ENCODE results near the gene MPZL2. TPM values are rescaled to one million over a fixed set of nuclear protein-coding genes. Genes with fewer than 3 reads are reported as not detected.

MPZL2 gene
- total RNA-seq, 4 donors from 2014 or later, result 1.2 to 7.9 (median 3.4) TPM

DNA sequence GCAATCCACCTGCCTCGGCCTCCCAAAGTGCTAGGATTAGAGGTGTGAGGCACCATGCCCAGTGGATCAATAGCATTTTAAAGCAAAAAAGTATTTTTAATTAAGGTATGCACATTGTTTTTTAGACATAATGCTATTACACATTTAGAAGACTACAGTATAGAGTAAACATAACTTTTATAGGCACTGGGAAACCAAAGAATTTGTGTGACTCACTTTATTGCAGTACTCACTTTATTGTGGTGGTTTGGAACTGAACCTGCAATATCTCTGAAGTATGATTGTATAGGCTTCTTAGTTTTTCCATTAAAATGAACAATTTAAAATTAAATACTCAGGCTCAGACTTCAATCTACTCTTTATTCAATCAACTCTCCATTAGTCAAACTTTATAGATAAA lies 22.9 kb upstream of the MPZL2 start:
- ATAC-seq (no peak), DNase-seq (no peak)
- no peaks in the 10 kb centered on the region for H3K4me1 ChIP-seq
- TF ChIP-seq, protein P1, sequence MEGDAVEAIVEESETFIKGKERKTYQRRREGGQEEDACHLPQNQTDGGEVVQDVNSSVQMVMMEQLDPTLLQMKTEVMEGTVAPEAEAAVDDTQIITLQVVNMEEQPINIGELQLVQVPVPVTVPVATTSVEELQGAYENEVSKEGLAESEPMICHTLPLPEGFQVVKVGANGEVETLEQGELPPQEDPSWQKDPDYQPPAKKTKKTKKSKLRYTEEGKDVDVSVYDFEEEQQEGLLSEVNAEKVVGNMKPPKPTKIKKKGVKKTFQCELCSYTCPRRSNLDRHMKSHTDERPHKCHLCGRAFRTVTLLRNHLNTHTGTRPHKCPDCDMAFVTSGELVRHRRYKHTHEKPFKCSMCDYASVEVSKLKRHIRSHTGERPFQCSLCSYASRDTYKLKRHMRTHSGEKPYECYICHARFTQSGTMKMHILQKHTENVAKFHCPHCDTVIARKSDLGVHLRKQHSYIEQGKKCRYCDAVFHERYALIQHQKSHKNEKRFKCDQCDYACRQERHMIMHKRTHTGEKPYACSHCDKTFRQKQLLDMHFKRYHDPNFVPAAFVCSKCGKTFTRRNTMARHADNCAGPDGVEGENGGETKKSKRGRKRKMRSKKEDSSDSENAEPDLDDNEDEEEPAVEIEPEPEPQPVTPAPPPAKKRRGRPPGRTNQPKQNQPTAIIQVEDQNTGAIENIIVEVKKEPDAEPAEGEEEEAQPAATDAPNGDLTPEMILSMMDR (IDR thresholded peaks at IDR 0.05 in 4 of 5, conservative IDR thresholded peaks at IDR 0.05 in 1 of 5), result no peak
- no peak for TF ChIP-seq POLR2A (IDR thresholded peaks at IDR 0.05)
- in situ Hi-C loops (cut with MboI; ENCODE audit: low sequenced_read_pairs in 4 of 4), result no loop called here
- H3K27ac ChIP-seq, result no peak overlapping the region
- H3K36me3 ChIP-seq, result no peaks in the 10 kb centered on the region
- no peaks in the 10 kb centered on the region for H3K27me3 ChIP-seq
- no peak overlapping the region for H3K4me3 ChIP-seq
- H3K9me3 ChIP-seq, result no peaks in the 10 kb centered on the region
- intact Hi-C loops (cut with DNase I; ENCODE audit: low total_unique reads), result no loop called here

DNA sequence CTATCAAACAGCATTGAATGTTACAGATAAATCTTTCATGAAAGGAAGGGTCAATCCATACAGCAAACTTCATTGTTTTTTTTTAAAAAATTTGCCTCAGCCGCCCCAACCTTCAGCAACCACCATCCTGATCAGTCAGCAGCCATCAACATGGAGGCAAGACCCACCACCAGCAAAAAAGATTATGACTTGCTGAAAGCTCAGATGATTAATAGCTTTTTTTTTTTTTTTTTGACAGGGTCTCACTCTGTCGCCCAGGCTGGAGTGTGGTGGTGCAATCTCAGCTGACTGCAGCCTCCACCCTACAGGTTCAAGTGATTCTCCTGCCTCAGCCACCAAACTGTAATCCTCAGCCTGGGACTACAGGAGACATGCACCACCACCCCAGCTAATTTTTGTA lies 22.4 kb upstream of the MPZL2 start:
- Histone ChIP-seq H3K27ac (no peak overlapping the region), H3K4me3 (no peak overlapping the region), H3K27me3 (no peaks in the 10 kb centered on the region), H3K4me1 (no peaks in the 10 kb centered on the region), H3K36me3 (no peaks in the 10 kb centered on the region), H3K9me3 (no peaks in the 10 kb centered on the region)
- intact Hi-C loops (cut with DNase I; ENCODE audit: low total_unique reads), result no loop called here
- no peak for TF ChIP-seq POLR2A (IDR thresholded peaks at IDR 0.05)
- TF ChIP-seq, protein P1 (IDR thresholded peaks at IDR 0.05 in 4 of 5, conservative IDR thresholded peaks at IDR 0.05 in 1 of 5), result no peak
- ATAC-seq (no peak), DNase-seq (no peak)
- in situ Hi-C loops (cut with MboI; ENCODE audit: low sequenced_read_pairs in 4 of 4), result no loop called here

DNA sequence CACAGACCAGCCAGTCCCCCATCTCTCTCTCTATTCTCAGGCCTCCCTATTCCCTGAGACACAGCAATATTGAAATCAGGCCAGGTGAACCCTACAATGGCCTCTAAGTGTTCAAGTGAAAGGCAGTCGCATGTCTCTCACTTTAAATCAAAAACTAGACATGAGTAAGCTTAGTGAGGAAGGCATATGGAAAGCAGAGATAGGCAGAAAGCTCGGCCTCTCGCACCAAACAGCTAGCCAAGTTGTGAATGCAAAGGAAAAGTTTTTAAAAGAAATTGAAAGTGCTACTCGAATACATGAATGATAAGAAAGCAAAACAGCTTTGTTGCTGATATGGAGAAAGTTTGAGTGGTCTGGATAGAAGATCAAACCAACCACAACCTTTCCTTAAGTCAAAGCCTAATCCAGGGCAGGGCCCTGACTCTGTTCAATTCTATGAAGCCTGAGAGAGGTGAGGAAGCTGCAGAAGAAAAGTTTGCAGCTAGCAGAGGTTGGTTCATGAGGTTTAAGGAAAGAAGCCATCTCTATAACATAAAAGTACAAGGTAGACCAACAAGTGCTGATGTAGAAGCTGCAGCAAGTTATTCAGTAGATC lies 19.8 kb upstream of the MPZL2 start:
- Histone ChIP-seq H3K36me3 (no peaks in the 10 kb centered on the region), H3K4me1 (no peaks in the 10 kb centered on the region), H3K4me3 (no peak overlapping the region), H3K9me3 (no peaks in the 10 kb centered on the region), H3K27ac (no peak overlapping the region), H3K27me3 (peaks cover 0 to 3% (median 0%) of the 10 kb centered on the region in 3 donors)
- DNase-seq (no peak), ATAC-seq (no peak)
- in situ Hi-C loops (cut with MboI; ENCODE audit: low sequenced_read_pairs in 4 of 4), result no loop called here
- intact Hi-C loops (cut with DNase I; ENCODE audit: low total_unique reads), result no loop called here
- no peak for TF ChIP-seq POLR2A (IDR thresholded peaks at IDR 0.05)
- TF ChIP-seq, protein P1 (IDR thresholded peaks at IDR 0.05 in 4 of 5, conservative IDR thresholded peaks at IDR 0.05 in 1 of 5), result no peak

DNA sequence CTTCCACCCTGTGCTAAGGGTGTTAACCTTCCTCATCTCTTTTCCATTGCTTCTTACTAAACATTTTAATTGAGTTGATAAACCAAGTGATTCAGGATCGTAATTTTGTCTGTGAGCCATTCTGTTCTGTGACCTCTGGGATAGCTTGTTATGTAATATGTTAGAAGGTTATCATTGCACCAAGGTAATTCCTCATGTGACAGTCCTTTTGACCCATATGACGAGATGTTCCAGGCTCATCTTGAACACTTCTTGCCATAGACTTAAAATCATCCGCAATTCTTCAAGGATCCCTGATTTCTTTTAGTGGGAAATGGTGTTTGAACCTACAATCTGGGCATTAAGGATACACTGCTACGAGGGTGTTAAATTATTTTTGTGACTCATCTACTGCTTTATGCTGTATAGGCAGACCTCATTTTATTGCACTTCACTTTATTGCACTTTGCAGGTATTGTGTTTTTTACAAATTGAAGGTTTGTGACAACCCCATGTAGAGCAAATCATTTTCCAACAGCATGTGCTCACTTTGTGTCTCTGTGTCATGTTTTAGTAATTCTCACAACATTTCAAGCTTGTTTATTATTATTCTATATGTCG lies 19.0 kb upstream of the MPZL2 start:
- peaks cover 0 to 4% (median 0%) of the 10 kb centered on the region in 3 donors for H3K27me3 ChIP-seq
- H3K27ac ChIP-seq, result no peak overlapping the region
- intact Hi-C loops (cut with DNase I; ENCODE audit: low total_unique reads) (no loop called here), in situ Hi-C loops (cut with MboI; ENCODE audit: low sequenced_read_pairs in 4 of 4) (no loop called here)
- H3K4me3 ChIP-seq, result no peak overlapping the region
- H3K36me3 ChIP-seq, result no peaks in the 10 kb centered on the region
- no peak for TF ChIP-seq POLR2A (IDR thresholded peaks at IDR 0.05)
- TF ChIP-seq, protein P1 (IDR thresholded peaks at IDR 0.05 in 4 of 5, conservative IDR thresholded peaks at IDR 0.05 in 1 of 5), result no peak
- no peak for ATAC-seq
- no peaks in the 10 kb centered on the region for H3K4me1 ChIP-seq
- no peak for DNase-seq
- H3K9me3 ChIP-seq, result no peaks in the 10 kb centered on the region

Measured in gastrocnemius medialis (tissue), 4 donors.